ENCODE data around the gene HTR6. TPM values are rescaled to one million over a fixed set of nuclear protein-coding genes. Genes with fewer than 3 reads are reported as not detected.
A peak's percentile ranks its signal among the peaks of the same experiment; 100 is the strongest.

The HTR6 gene
- total RNA-seq, 1 donor from 2014 or later: 0.13 TPM

- DNase-seq (ENCODE audit: low read depth in 2 of 2): no peak
These were observed 7.8 kb upstream of the HTR6 start for GRCh38 chr1:19656780-19657466.

- no peak for DNase-seq (ENCODE audit: low read depth in 2 of 2)
These were observed 7.2 kb upstream of the HTR6 start for GRCh38 chr1:19657511-19657910.

GRCh38 chr1:19658186-19658585, 6.5 kb upstream of the HTR6 start:
- no peak for DNase-seq (ENCODE audit: low read depth in 2 of 2)

- peak in 1 of 2 donors; percentile 49 for DNase-seq (ENCODE audit: low read depth in 2 of 2)
These were observed 2.9 kb upstream of the HTR6 start for GRCh38 chr1:19661721-19662228.

DNA sequence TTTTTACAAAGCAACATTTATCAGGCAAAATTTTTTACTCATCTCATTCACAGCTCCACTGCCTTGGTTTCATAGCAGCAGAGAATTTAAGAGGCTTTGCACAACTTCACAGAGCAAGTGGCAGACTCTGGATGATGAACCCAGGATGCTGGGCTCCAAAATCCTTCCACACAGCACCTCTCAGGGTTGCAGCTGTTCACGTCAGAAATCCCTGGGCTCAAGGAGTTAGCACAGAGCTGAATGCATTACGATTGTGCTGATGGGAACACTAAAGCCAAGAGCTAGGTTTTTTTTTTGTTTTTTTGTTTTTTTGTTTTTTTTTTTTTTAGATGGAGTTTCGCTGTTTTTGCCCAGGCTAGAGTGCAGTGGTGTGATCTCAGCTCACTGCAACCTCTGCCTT, 2.4 kb upstream of the HTR6 start:
- no peak for DNase-seq (ENCODE audit: low read depth in 2 of 2)

DNA sequence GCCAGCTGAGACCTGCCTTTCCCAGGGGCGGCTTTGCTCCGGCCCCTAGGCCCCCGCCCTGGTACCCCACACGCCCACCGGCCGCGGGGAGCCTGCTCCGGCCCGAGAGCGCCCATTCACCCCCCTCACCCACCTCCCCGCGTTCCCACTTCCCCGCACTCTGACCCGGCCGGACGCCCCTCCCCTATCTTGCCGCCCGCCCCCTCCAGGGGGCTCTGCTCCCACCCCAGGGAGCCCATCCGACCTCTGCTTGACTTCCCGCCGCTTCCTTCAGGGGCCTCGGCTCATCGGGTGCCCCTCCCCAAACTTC, 466 bp downstream of the HTR6 start:
- DNase-seq (ENCODE audit: low read depth in 2 of 2): no peak

DNA sequence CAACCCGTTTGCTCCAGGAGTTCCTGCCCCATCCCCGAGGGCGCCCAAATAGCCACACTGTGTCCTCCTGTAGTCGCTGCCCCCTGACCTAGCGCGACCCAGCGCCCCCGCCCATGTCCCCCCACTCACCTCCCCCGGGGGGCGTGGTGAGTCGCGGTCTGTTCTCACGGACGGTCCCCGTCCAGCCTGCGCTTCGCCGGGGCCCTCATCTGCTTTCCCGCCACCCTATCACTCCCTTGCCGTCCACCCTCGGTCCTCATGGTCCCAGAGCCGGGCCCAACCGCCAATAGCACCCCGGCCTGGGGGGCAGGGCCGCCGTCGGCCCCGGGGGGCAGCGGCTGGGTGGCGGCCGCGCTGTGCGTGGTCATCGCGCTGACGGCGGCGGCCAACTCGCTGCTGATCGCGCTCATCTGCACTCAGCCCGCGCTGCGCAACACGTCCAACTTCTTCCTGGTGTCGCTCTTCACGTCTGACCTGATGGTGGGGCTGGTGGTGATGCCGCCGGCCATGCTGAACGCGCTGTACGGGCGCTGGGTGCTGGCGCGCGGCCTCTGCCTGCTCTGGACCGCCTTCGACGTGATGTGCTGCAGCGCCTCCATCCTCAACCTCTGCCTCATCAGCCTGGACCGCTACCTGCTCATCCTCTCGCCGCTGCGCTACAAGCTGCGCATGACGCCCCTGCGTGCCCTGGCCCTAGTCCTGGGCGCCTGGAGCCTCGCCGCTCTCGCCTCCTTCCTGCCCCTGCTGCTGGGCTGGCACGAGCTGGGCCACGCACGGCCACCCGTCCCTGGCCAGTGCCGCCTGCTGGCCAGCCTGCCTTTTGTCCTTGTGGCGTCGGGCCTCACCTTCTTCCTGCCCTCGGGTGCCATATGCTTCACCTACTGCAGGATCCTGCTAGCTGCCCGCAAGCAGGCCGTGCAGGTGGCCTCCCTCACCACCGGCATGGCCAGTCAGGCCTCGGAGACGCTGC, 1.1 kb downstream of the HTR6 start:
- no peak for DNase-seq (ENCODE audit: low read depth in 2 of 2)

DNA sequence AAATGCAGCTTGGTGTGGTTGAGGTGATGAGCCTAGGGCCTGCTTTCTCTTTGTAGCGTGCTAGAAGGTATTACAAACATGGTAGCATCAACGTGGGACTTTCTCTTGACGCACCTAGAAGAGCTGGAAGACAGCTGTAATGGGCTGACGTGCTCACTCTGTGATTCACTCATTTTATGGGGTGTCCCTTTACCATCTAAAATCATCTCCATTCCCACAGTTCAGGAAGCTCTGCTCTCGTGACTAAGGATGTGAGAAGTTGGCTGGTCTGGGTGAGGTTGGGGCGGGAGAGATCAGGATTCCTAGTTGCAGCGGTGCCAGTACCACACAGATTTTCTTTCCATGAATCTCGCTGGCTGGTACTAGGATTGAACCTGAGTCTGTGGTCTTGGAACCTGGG, 4.2 kb downstream of the HTR6 start:
- no peak for DNase-seq (ENCODE audit: low read depth in 2 of 2)

DNA sequence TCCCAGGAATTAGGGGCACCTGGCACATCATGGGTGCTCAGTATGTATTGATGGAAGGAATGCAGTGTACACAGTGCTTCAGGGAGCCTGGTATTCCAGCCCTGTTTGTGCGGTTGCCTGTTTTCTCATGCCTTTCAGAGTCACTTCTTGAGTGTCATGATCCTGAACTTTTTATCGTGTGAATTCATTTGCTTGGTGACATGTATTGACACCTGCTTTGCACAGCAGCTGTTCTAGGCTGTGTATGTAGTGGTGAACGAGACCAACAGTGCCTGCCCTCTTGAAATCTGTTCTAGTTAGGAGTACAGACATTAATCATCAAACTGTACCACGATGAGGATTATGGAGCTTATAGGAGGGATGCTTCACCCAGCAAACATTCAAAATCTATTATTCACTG, 6.1 kb downstream of the HTR6 start:
- DNase-seq (ENCODE audit: low read depth in 2 of 2): no peak

DNA sequence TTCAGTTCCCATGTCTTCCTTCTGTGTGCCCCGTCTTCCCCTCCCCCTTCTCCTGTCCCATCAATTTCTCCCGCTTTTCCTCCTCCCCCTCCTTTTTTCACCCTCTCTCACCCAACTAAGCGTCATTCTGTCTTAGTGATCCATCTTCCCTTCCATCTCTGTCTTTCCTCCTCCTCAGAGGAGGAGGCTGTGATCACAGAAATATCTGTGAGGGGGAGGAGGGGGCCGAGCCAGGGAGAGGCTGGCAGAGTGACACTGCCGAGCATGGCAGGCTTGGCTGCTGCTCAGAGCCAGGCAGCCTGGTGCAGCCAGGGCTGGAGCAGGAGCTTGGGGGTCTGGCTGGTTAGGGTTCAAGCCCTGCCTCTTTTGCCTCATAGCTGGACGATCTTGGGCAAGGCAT, 7.6 kb downstream of the HTR6 start:
- DNase-seq (ENCODE audit: low read depth in 2 of 2): no peak

GRCh38 chr1:19675797-19676196, 11.1 kb downstream of the HTR6 start:
- DNase-seq (ENCODE audit: low read depth in 2 of 2): no peak

GRCh38 chr1:19676438-19676922, 11.8 kb downstream of the HTR6 start:
- peak in 1 of 2 donors; percentile 53 for DNase-seq (ENCODE audit: low read depth in 2 of 2)

GRCh38 chr1:19678493-19678892, 13.8 kb downstream of the HTR6 start:
- no peak for DNase-seq (ENCODE audit: low read depth in 2 of 2)

- no peak for DNase-seq (ENCODE audit: low read depth in 2 of 2)
These were observed 14.3 kb downstream of the HTR6 start for GRCh38 chr1:19678931-19679453.

DNA sequence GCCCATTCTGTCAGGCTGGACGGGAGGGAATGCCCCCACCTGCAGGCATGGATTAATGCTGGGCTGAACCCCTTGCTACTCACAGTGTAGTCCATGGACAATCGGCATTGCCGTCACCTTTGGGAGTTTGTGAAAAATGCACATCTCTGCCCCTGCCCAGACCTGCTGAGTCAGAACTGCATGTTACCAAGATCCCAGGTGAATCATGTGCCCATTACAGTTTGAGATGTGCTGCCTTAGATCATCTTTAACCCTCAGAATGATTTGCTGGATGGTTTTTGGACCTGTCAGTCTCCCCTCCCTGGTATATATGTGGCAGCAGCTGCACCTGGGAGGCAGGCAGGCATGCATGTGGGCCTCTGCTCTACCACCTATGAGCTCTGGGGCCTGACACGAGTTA, 15.0 kb downstream of the HTR6 start:
- DNase-seq (ENCODE audit: low read depth in 2 of 2): no peak

- no peak for DNase-seq (ENCODE audit: low read depth in 2 of 2)
These were observed 16.0 kb downstream of the HTR6 start for GRCh38 chr1:19680644-19681043.

DNA sequence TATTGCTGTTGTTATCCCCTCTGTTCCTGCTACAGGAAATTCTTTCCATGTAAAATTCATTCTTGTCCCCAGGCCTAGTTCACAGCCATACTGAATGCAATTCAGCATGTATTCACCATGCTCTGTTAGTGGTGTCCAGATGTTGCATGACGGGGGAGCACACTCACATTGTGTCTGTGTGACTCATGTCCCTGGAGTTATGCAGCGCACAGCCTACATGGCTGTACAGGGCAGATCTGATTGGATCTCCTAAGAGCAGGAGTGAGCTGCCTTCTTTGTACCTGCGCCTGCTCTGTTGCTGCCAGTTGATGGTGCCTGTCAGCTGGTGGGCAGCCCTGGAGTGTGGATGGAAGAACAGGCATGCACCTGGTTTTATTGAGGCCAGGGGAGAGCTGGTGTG, 17.6 kb downstream of the HTR6 start:
- no peak for DNase-seq (ENCODE audit: low read depth in 2 of 2)

GRCh38 chr1:19682901-19683300, 18.2 kb downstream of the HTR6 start:
- DNase-seq (ENCODE audit: low read depth in 2 of 2): no peak

DNA sequence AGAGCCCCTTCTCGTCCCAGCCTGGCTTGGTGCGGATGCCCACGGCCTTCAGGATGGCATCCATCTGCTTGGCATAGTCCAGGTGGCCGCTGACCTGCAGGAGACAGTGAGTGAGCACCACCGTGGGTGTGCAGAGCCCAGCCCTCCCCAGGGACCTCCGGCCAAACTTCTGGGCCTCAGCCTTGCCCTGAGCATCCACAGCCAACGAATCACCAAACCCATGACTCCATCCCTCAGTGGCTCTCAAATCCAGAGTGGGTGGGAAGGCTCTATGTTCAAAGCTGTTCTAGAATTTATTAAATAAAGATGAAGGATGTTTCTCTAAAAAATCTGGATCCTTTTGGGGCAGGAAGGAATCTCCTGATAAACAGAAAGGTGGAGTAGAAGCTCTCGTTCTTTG, 18.7 kb downstream of the HTR6 start:
- no peak for DNase-seq (ENCODE audit: low read depth in 2 of 2)

DNA sequence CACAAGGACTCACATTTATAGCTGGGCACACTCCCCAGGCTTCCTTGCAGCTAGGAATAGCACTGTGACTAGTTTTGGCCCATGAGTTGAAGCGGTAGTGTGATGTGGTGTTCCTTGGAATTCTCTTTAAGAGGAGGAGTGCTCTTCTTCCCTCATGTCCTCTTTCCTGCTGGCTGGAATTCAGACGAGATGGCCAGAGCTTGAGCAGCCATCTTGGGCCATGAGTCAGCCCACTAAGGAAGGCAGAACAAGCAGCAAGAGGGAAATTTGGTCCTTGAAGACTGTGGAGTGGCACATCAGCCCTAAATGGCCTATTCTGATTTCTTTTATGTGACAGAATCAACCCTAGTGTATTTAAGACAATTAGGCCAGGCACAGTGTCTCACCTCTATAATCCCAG, 20.0 kb downstream of the HTR6 start:
- DNase-seq (ENCODE audit: low read depth in 2 of 2): no peak

DNA sequence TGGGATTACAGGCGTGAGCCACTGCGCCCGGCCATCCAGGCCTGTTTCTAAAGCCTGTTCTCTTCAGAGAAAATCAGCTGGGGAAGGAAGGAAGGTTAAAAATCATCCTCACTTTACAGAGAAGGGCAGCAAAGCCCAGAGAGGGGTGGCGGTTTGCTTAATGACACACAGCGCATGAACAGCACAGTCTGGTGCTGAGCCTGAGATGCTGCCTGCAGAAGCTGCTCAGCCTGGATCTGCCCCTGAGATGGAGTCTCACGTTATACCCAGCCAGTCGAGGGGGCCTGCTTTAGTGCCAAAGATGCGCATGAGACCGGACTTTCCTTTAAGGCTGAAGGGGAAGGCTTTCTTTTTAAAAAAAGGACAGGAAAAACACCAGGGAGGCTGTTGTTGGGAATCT, 21.3 kb downstream of the HTR6 start:
- no peak for DNase-seq (ENCODE audit: low read depth in 2 of 2)

DNA sequence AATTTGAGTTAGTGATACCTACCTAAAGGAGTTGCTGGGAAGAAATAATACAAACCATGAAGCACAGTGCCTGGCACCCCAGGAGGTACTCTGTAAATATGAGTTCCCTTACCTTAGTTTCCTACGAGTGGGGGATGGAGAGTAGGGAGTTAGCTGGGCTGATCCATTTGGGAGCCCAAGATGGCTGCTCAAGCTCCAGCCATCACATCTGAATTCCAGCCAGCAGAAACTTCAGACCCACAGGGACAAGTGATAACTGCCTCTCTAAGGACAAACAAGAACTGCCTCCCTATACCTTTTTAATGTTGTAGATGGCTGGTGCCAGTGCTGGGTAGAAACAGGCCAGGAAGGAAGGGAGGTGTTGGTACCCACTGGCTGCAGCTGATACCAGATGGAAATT, 22.7 kb downstream of the HTR6 start:
- DNase-seq (ENCODE audit: low read depth in 2 of 2): no peak
